ENCODE results near the gene PLXNA4. TPM values are rescaled to one million over a fixed set of nuclear protein-coding genes. Genes with fewer than 3 reads are reported as not detected.

The PLXNA4 gene
- total RNA-seq, 1 donor from 2014 or later: 3.5 TPM

DNA sequence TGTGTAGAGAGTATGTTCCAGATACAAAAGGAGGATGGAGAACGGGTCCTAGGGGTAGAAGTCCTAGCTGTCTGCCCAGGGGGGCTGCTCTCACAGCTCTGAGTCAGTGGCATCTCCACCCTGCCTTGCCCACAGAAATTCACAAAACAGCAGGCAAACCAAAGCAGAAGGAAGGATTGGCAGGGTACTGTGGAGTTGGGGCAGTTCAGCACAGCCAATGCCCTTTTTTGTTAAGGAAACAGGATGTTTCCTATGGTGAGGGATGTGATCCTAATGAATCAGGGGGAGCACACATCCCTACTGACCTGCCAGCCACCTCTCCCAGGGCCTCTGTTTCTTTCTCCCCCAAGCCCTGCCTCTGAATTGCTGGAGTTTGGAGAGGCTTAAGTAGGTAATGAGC lies 457.6 kb downstream of the PLXNA4 start:
- H3K9me3 Mint-ChIP-seq (ENCODE audit: unreplicated experiment): no peaks in the 10 kb centered on the region
- no peak overlapping the region for H3K27ac Mint-ChIP-seq (ENCODE audit: unreplicated experiment)
- no peak overlapping the region for H3K4me3 Mint-ChIP-seq (ENCODE audit: unreplicated experiment)
- DNase-seq (ENCODE audit: low spot score): no peak
- peaks cover 4% of the 10 kb centered on the region for H3K4me1 Mint-ChIP-seq (ENCODE audit: unreplicated experiment)
- TF ChIP-seq CTCF (IDR thresholded peaks at IDR 0.05; ENCODE audit: unreplicated experiment): no peak
- peaks cover 2% of the 10 kb centered on the region for H3K27me3 Mint-ChIP-seq (ENCODE audit: unreplicated experiment)
- no peaks in the 10 kb centered on the region for H3K36me3 Mint-ChIP-seq (ENCODE audit: low read depth, unreplicated experiment)

DNA sequence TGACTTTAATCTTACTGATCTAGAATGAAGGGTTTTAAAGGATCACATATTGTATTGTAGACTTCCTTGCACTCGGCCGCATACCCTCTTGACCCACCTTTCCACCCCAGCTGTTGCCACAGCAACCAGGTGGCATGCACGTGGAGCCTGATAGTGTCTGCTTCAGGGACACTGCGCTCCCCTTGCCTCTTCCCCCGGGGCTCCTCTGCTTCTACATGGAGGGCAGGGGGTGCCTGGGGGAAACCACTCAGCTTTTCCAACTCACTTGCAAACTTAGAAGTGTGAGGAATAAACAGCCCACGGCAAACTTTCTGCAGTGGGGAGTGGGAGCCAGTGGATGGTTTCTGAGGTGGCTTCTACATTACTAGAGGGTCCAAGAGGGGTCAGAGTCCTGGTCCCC lies 458.6 kb downstream of the PLXNA4 start:
- H3K4me3 Mint-ChIP-seq (ENCODE audit: unreplicated experiment): no peak overlapping the region
- H3K9me3 Mint-ChIP-seq (ENCODE audit: unreplicated experiment): no peaks in the 10 kb centered on the region
- H3K4me1 Mint-ChIP-seq (ENCODE audit: unreplicated experiment): peaks cover 4% of the 10 kb centered on the region
- H3K36me3 Mint-ChIP-seq (ENCODE audit: low read depth, unreplicated experiment): no peaks in the 10 kb centered on the region
- DNase-seq (ENCODE audit: low spot score): no peak
- TF ChIP-seq CTCF (IDR thresholded peaks at IDR 0.05; ENCODE audit: unreplicated experiment): no peak
- no peak overlapping the region for H3K27ac Mint-ChIP-seq (ENCODE audit: unreplicated experiment)
- peaks cover 2% of the 10 kb centered on the region for H3K27me3 Mint-ChIP-seq (ENCODE audit: unreplicated experiment)

- Mint-ChIP-seq H3K9me3 (ENCODE audit: unreplicated experiment) (no peaks in the 10 kb centered on the region), H3K27me3 (ENCODE audit: unreplicated experiment) (peaks cover 2% of the 10 kb centered on the region), H3K4me3 (ENCODE audit: unreplicated experiment) (no peak overlapping the region), H3K36me3 (ENCODE audit: low read depth, unreplicated experiment) (no peaks in the 10 kb centered on the region), H3K4me1 (ENCODE audit: unreplicated experiment) (peaks cover 4% of the 10 kb centered on the region), H3K27ac (ENCODE audit: unreplicated experiment) (no peak overlapping the region)
- no peak for DNase-seq (ENCODE audit: low spot score)
- TF ChIP-seq CTCF (IDR thresholded peaks at IDR 0.05; ENCODE audit: unreplicated experiment): no peak
These were observed 459.1 kb downstream of the PLXNA4 start for GRCh38 chr7:132117181-132117580.

DNA sequence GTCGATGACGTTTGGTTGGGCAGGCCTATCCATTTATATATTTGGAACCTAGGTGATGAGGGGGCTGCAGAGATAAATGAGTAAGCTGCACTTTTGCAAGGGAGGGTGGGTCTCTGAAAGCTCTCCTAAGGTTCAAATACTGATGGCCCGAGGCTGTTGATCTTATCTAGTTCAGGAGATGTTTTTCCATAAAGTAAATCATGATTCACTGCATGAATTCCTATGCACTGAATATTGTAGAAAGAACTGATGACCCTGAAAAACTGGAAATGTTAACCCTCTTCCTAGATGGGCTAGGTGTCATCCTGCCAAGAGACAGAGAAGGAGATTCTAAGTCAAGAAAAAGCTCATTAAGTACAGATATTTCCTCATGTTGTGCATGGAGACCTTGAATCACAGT lies 459.9 kb downstream of the PLXNA4 start:
- no peaks in the 10 kb centered on the region for H3K9me3 Mint-ChIP-seq (ENCODE audit: unreplicated experiment)
- TF ChIP-seq CTCF (IDR thresholded peaks at IDR 0.05; ENCODE audit: unreplicated experiment): no peak
- peaks cover 2% of the 10 kb centered on the region for H3K27me3 Mint-ChIP-seq (ENCODE audit: unreplicated experiment)
- H3K4me1 Mint-ChIP-seq (ENCODE audit: unreplicated experiment): peaks cover 4% of the 10 kb centered on the region
- H3K4me3 Mint-ChIP-seq (ENCODE audit: unreplicated experiment): no peak overlapping the region
- no peaks in the 10 kb centered on the region for H3K36me3 Mint-ChIP-seq (ENCODE audit: low read depth, unreplicated experiment)
- DNase-seq (ENCODE audit: low spot score): no peak
- no peak overlapping the region for H3K27ac Mint-ChIP-seq (ENCODE audit: unreplicated experiment)

DNA sequence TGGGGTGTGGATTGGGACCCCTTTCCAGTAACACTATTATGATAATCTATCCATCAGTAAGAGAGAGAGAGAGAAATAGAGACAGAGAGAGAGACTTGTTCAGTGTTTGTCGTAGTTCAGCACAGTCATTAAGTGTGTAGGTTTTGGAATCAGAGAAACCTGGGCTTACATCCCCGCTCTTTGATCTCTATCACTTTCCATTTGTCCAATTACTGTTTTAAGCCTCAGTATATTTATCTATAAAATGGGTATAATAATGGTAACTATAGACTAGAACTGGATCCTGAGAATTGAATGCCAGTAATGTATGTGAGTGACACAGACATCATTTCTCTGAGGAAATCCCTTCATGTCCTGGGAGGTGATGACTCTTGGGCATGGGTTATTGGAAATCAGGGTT lies 460.5 kb downstream of the PLXNA4 start:
- no peaks in the 10 kb centered on the region for H3K36me3 Mint-ChIP-seq (ENCODE audit: low read depth, unreplicated experiment)
- peaks cover 2% of the 10 kb centered on the region for H3K27me3 Mint-ChIP-seq (ENCODE audit: unreplicated experiment)
- no peak overlapping the region for H3K27ac Mint-ChIP-seq (ENCODE audit: unreplicated experiment)
- DNase-seq (ENCODE audit: low spot score): no peak
- H3K9me3 Mint-ChIP-seq (ENCODE audit: unreplicated experiment): no peaks in the 10 kb centered on the region
- no peak overlapping the region for H3K4me3 Mint-ChIP-seq (ENCODE audit: unreplicated experiment)
- TF ChIP-seq CTCF (IDR thresholded peaks at IDR 0.05; ENCODE audit: unreplicated experiment): no peak
- peaks cover 4% of the 10 kb centered on the region for H3K4me1 Mint-ChIP-seq (ENCODE audit: unreplicated experiment)

Measured in endothelial cell (in vitro differentiated cells).